Measurements from ENCODE around the gene KIF9.

DNA sequence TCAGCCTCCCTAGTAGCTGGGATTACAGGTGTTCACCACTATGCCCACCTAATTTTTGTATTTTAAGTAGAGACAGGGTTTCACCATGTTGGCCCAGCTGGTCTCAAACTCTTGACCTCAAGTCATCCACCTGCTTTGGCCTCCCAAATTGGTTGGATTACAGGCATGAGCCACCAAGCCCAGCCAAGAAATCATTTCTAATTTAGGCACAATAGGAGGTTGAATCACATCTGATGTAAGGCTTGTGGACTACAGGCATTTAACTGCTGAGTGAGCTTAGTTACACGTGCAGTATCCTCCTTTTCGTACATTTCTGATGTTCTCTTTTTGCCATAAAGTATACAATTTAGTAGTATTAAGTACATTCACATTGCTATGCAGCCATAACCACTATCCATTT is 87.6 kb downstream of the KIF9 start:
- TF ChIP-seq POLR2AphosphoS5 (IDR thresholded peaks at IDR 0.05; ENCODE audit: borderline replicate concordance, low read depth, low read length) = no peak
- TF ChIP-seq EZH2 (IDR thresholded peaks at IDR 0.05) = no peak
- TF ChIP-seq FOXP2 (optimal IDR thresholded peaks at IDR 0.05; ENCODE audit: control extremely low read depth, extremely low read length, insufficient read depth) = no peak

All from SK-N-MC (cell line).